OCI-LY1 (cell line): Measurements from ENCODE around the gene ZNF497.

ENCODE experiments used
- H2AFZ ChIP-seq: fragments of 200-600 bp; sonication (generic), shearing (Covaris generic); 2 replicates; pipeline ENCODE4 v1.6.0; 2014; ENCODE audit warnings: antibody characterized with exemption, mild to moderate bottlenecking, low read length
- H3F3A ChIP-seq: fragments of 200-600 bp; sonication (generic), shearing (Covaris generic); 2 replicates; pipeline ENCODE4 v1.6.0; 2014; ENCODE audit warnings: mild to moderate bottlenecking, antibody characterized with exemption, low read length, moderate library complexity; ENCODE audit not compliant: insufficient read depth
- H3K27ac ChIP-seq: fragments of 200-600 bp; sonication (generic); 2 replicates; pipeline ENCODE4 v1.5.1; 2014; ENCODE audit warnings: low read length, mixed run types, mild to moderate bottlenecking, low read depth; ENCODE audit not compliant: poor library complexity, severe bottlenecking
- H3K27me3 ChIP-seq: fragments of 200-600 bp; sonication (generic); 2 replicates; pipeline ENCODE4 v1.6.0; 2014; ENCODE audit warnings: antibody characterized with exemption, mild to moderate bottlenecking, low read length, moderate library complexity; ENCODE audit not compliant: insufficient read depth
- H3K36me3 ChIP-seq: fragments of 200-600 bp; sonication (generic); 2 replicates; pipeline ENCODE4 v1.6.1; 2014; ENCODE audit warnings: mild to moderate bottlenecking, antibody characterized with exemption, low read length, moderate library complexity, mixed read lengths; ENCODE audit not compliant: insufficient read depth
- H3K4me1 ChIP-seq: fragments of 200-600 bp; sonication (generic); 2 replicates; pipeline ENCODE4 v1.5.1; 2014; ENCODE audit warnings: mild to moderate bottlenecking, low read length, moderate library complexity; ENCODE audit not compliant: insufficient read depth, severe bottlenecking
- H3K4me2 ChIP-seq: fragments of 200-600 bp; sonication (generic), shearing (Covaris generic); 2 replicates; pipeline ENCODE4 v1.6.1; 2014; ENCODE audit warnings: low read length
- H3K4me3 ChIP-seq: fragments of 200-600 bp; sonication (generic); 2 replicates; pipeline ENCODE4 v1.5.1; 2014; ENCODE audit warnings: low read length, low read depth, mild to moderate bottlenecking, mixed read lengths; ENCODE audit not compliant: poor library complexity, severe bottlenecking
- H3K79me2 ChIP-seq: fragments of 200-600 bp; shearing (Covaris generic); 2 replicates; pipeline ENCODE4 v1.6.1; 2016; ENCODE audit warnings: mixed run types, low read length, mixed read lengths; ENCODE audit not compliant: insufficient read depth
- H3K9ac ChIP-seq: fragments of 200-600 bp; sonication (generic), shearing (Covaris generic); 2 replicates; pipeline ENCODE4 v1.6.1; 2014; ENCODE audit warnings: mild to moderate bottlenecking, low read length, mixed read lengths
- H3K9me2 ChIP-seq: fragments of 200-600 bp; sonication (generic), shearing (Covaris generic); 2 replicates; pipeline ENCODE4 v1.6.1; 2014; ENCODE audit warnings: low read depth, mild to moderate bottlenecking, low read length, mixed read lengths
- H3K9me3 ChIP-seq: fragments of 200-600 bp; shearing (Covaris generic); 2 replicates; pipeline ENCODE4 v1.6.1; 2014; ENCODE audit warnings: low read length, mixed read lengths
- H4K20me1 ChIP-seq: fragments of 200-600 bp; sonication (generic), shearing (Covaris generic); 2 replicates; pipeline ENCODE4 v1.6.0; 2016; ENCODE audit warnings: mild to moderate bottlenecking, low read length; ENCODE audit not compliant: insufficient read depth
- CTCF ChIP-seq: fragments of 200-600 bp; sonication (generic), shearing (Covaris generic); IDR thresholded peaks from 2 replicates; pipeline ENCODE4 v1.5.1; 2017; ENCODE audit warnings: mild to moderate bottlenecking, antibody characterized with exemption, low read length, moderate library complexity, mixed read lengths
- EZH2 ChIP-seq: fragments of 200-600 bp; sonication (generic), shearing (Covaris generic); IDR thresholded peaks from 2 replicates; pipeline ENCODE4 v1.8.0; 2017; ENCODE audit warnings: borderline replicate concordance, mixed run types, mild to moderate bottlenecking, antibody characterized with exemption, low read length, moderate library complexity, mixed read lengths

ZNF497 gene

GRCh38 chr19:58335630-58336029, 26.9 kb downstream of the ZNF497 start:
- no peak overlapping the region for H3K4me2 ChIP-seq
- H3K4me1 ChIP-seq, result no peaks in the 10 kb centered on the region
- no peak overlapping the region for H2AFZ ChIP-seq
- H3K36me3 ChIP-seq, result peaks cover 47% of the 10 kb centered on the region
- TF ChIP-seq EZH2 (no peak), CTCF (no peak)
- no peaks in the 10 kb centered on the region for H3F3A ChIP-seq
- no peak overlapping the region for H3K4me3 ChIP-seq
- no peaks in the 10 kb centered on the region for H3K79me2 ChIP-seq
- H3K27me3 ChIP-seq, result no peaks in the 10 kb centered on the region
- no peak overlapping the region for H3K9ac ChIP-seq
- no peaks in the 10 kb centered on the region; the same call in 1 of the 2 replicates for H3K9me3 ChIP-seq
- H4K20me1 ChIP-seq, result no peaks in the 10 kb centered on the region
- H3K27ac ChIP-seq, result no peak overlapping the region
- H3K9me2 ChIP-seq, result no peaks in the 10 kb centered on the region

GRCh38 chr19:58334691-58335249, 27.8 kb downstream of the ZNF497 start:
- Histone ChIP-seq H2AFZ (no peak overlapping the region), H3K4me3 (no peak overlapping the region), H3K79me2 (no peaks in the 10 kb centered on the region), H3K4me1 (no peaks in the 10 kb centered on the region), H3K9me3 (no peaks in the 10 kb centered on the region; the same call in 1 of the 2 replicates), H3K36me3 (peaks cover 42% of the 10 kb centered on the region), H3K27me3 (no peaks in the 10 kb centered on the region), H3K9ac (no peak overlapping the region), H3K4me2 (no peak overlapping the region), H3K27ac (no peak overlapping the region), H4K20me1 (no peaks in the 10 kb centered on the region), H3F3A (no peaks in the 10 kb centered on the region), H3K9me2 (no peaks in the 10 kb centered on the region)
- TF ChIP-seq EZH2 (no peak), CTCF (no peak)

- no peaks in the 10 kb centered on the region for H3K9me2 ChIP-seq
- H3K27me3 ChIP-seq, result no peaks in the 10 kb centered on the region
- no peak overlapping the region for H3K4me3 ChIP-seq
- H3K9me3 ChIP-seq, result no peaks in the 10 kb centered on the region
- no peak overlapping the region for H3K4me2 ChIP-seq
- H4K20me1 ChIP-seq, result no peaks in the 10 kb centered on the region
- H3K4me1 ChIP-seq, result peaks cover 17% of the 10 kb centered on the region
- no peak overlapping the region for H3K9ac ChIP-seq
- H2AFZ ChIP-seq, result no peak overlapping the region
- H3F3A ChIP-seq, result no peaks in the 10 kb centered on the region
- no peak for TF ChIP-seq CTCF
- no peak for TF ChIP-seq EZH2
- no peak overlapping the region for H3K27ac ChIP-seq
- no peaks in the 10 kb centered on the region for H3K79me2 ChIP-seq
- peaks cover 21% of the 10 kb centered on the region; the same call in 1 of the 2 replicates for H3K36me3 ChIP-seq
These were observed 29.9 kb downstream of the ZNF497 start for GRCh38 chr19:58332697-58333096.
